HCT116 (cell line): Measurements from ENCODE around the gene PFDN5. TPM values are rescaled to one million over a fixed set of nuclear protein-coding genes. Genes with fewer than 3 reads are reported as not detected.

ENCODE experiments used
- ATAC-seq: fragments of 200-7000 bp; cut with Tn5 transposase; 2 replicates; pipeline ENCODE4 v1.9.1; 2020; ENCODE audit warnings: mild to moderate bottlenecking, moderate library complexity
- BruUV-seq: library from RNA; stranded (reverse); fragments of 400-500 nt; replicated peaks from 2 replicates; lab custom pipeline; 2021; lab: Mats Ljungman, UMichigan
- CTCF ChIA-PET: fragments of 300-600 bp; sonication (Branson Sonifier 250); formaldehyde crosslinking; loops from one replicate; lab custom pipeline; 2021; ENCODE audit warnings: antibody characterized with exemption; lab: Charles Lee
- POLR2A ChIA-PET: fragments of 300-600, 350-600 bp; sonication (Branson Sonifier 250); formaldehyde crosslinking; loops from one replicate; lab custom pipeline; 2021; ENCODE audit warnings: antibody characterized with exemption; lab: Charles Lee
- RAD21 ChIA-PET, 2 experiments: fragments of 300-600 bp; sonication (Branson Sonifier 250); formaldehyde crosslinking; loops; one replicate each; lab custom pipeline; 2023; ENCODE audit warnings: low total read pairs in 2 of 2; ENCODE audit not compliant: uncharacterized antibody in 2 of 2, unreplicated experiment in 2 of 2, low non-redundant PET in 1 of 2; lab: Charles Lee
- DNase-seq: peaks from one replicate; pipeline ENCODE4 v3.0.0-alpha.2; 2010; ENCODE audit warnings: low read depth, low spot score
- H2AFZ ChIP-seq: fragments of 200-600 bp; shearing (Covaris generic), sonication (generic); 2 replicates; pipeline ENCODE4 v1.6.1; 2017; ENCODE audit warnings: low read depth, mixed run types, mixed read lengths, antibody characterized with exemption, low read length; ENCODE audit not compliant: poor library complexity, severe bottlenecking
- H3K27ac ChIP-seq: 2 replicates; pipeline ENCODE4 v1.5.1; 2012; ENCODE audit warnings: low read depth, low read length
- H3K27me3 ChIP-seq: fragments of 200-600 bp; sonication (generic); 2 replicates; pipeline ENCODE4 v1.6.1; 2016; ENCODE audit warnings: mixed run types, low read length, mixed read lengths; ENCODE audit not compliant: insufficient read depth
- H3K36me3 ChIP-seq, 2 experiments: fragments of 200-500 bp in 1 of 2; fragments of 200-600 bp in 1 of 2; sonication (Bioruptor generic) in 1 of 2; sonication (generic) in 1 of 2; 2 replicates each; pipeline versions ENCODE4 v1.5.1 to v1.6.1; 2014 to 2016; ENCODE audit warnings: low read length in 2 of 2, inconsistent platforms in 1 of 2, mixed read lengths in 1 of 2, mixed run types in 1 of 2; ENCODE audit not compliant: insufficient read depth in 2 of 2, control insufficient read depth in 1 of 2
- H3K4me1 ChIP-seq, 2 experiments: fragments of 200-600 bp in 1 of 2; sonication (generic) in 1 of 2; 2 replicates each; pipeline versions ENCODE4 v1.5.1 to v1.6.1; 2012 to 2017; ENCODE audit warnings: low read length in 2 of 2, inconsistent platforms in 1 of 2, mild to moderate bottlenecking in 1 of 2, mixed read lengths in 1 of 2, mixed run types in 1 of 2, moderate library complexity in 1 of 2; ENCODE audit not compliant: insufficient read depth in 2 of 2, control insufficient read depth in 1 of 2
- H3K4me2 ChIP-seq: fragments of 200-600 bp; sonication (generic); 2 replicates; pipeline ENCODE4 v1.6.1; 2017; ENCODE audit warnings: mixed run types, low read length, mixed read lengths
- H3K4me3 ChIP-seq, 2 experiments: fragments of 200-600 bp in 1 of 2; sonication (generic) in 1 of 2; replicated peaks in 1 of 2; 2 replicates each; pipeline ENCODE4 v1.5.1; 2011 to 2016; ENCODE audit warnings: low read length in 2 of 2, control low read depth in 1 of 2, low read depth in 1 of 2, mild to moderate bottlenecking in 1 of 2, mixed read lengths in 1 of 2, mixed run types in 1 of 2
- H3K79me2 ChIP-seq: fragments of 200-600 bp; sonication (generic); 2 replicates; pipeline ENCODE4 v1.6.1; 2017; ENCODE audit warnings: mild to moderate bottlenecking, mixed run types, low read length, moderate library complexity, mixed read lengths; ENCODE audit not compliant: insufficient read depth
- H3K9ac ChIP-seq: fragments of 200-600 bp; sonication (generic); 2 replicates; pipeline ENCODE4 v1.6.1; 2016; ENCODE audit warnings: low read length, mixed read lengths
- H3K9me2 ChIP-seq: fragments of 200-600 bp; sonication (generic), shearing (Covaris generic); 2 replicates; pipeline ENCODE4 v1.6.1; 2017; ENCODE audit warnings: mixed run types, mild to moderate bottlenecking, moderate library complexity; ENCODE audit not compliant: insufficient read depth
- H3K9me3 ChIP-seq, 2 experiments: fragments of 200-500 bp in 1 of 2; fragments of 200-600 bp in 1 of 2; sonication (Bioruptor generic) in 1 of 2; sonication (generic) in 1 of 2; 2 replicates each; pipeline ENCODE4 v1.6.1; 2014 to 2017; ENCODE audit warnings: low read length in 2 of 2, mixed read lengths in 2 of 2, inconsistent platforms in 1 of 2, low read depth in 1 of 2, mild to moderate bottlenecking in 1 of 2, mixed run types in 1 of 2, moderate library complexity in 1 of 2; ENCODE audit not compliant: control insufficient read depth in 1 of 2, insufficient read depth in 1 of 2
- H4K20me1 ChIP-seq: fragments of 200-600 bp; sonication (generic), shearing (Covaris generic); 2 replicates; pipeline ENCODE4 v1.6.1; 2017; ENCODE audit warnings: mixed run types, mild to moderate bottlenecking, moderate library complexity; ENCODE audit not compliant: insufficient read depth
- CBX3 ChIP-seq: IDR thresholded peaks from 2 replicates; pipeline ENCODE4 v1.6.1; 2012; ENCODE audit warnings: low read depth
- CTCF ChIP-seq, 3 experiments: fragments of 200-600 bp in 1 of 3; sonication (generic) in 1 of 3; IDR thresholded peaks in 2 of 3; conservative IDR thresholded peaks in 1 of 3; 2 replicates each; pipeline ENCODE4 v1.5.1; 2012 to 2017; ENCODE audit warnings: low read depth in 2 of 3, low read length in 2 of 3, antibody characterized with exemption in 1 of 3, borderline replicate concordance in 1 of 3, control low read depth in 1 of 3, mild to moderate bottlenecking in 1 of 3, mixed read lengths in 1 of 3, mixed run types in 1 of 3, moderate library complexity in 1 of 3; ENCODE audit not compliant: insufficient read depth in 1 of 3
- EGR1 ChIP-seq: IDR thresholded peaks from 2 replicates; pipeline ENCODE4 v1.6.1; 2012; ENCODE audit warnings: low read depth
- EZH2phosphoT487 ChIP-seq: fragments of 200-600 bp; IDR thresholded peaks from 2 replicates; pipeline ENCODE4 v1.6.1; 2018; ENCODE audit warnings: antibody characterized with exemption, borderline replicate concordance
- FOSL1 ChIP-seq: IDR thresholded peaks from 2 replicates; pipeline ENCODE4 v1.6.1; 2012; ENCODE audit warnings: low read depth
- JUND ChIP-seq: IDR thresholded peaks from 2 replicates; pipeline ENCODE4 v1.6.1; 2012
- POLR2A ChIP-seq: IDR thresholded peaks from 2 replicates; pipeline ENCODE4 v1.7.0; 2011; ENCODE audit warnings: borderline replicate concordance; ENCODE audit not compliant: insufficient read depth, insufficient read length; ENCODE audit errors: extremely low read depth
- REST ChIP-seq: IDR thresholded peaks from 2 replicates; pipeline ENCODE4 v1.6.1; 2012; ENCODE audit warnings: low read depth
- YY1 ChIP-seq: IDR thresholded peaks from 2 replicates; pipeline ENCODE4 v1.6.1; 2011; ENCODE audit warnings: low read length, low read depth, moderate library complexity, mild to moderate bottlenecking; ENCODE audit not compliant: insufficient replicate concordance; ENCODE audit errors: extremely low read depth
- ZBTB33 ChIP-seq: IDR thresholded peaks from 2 replicates; pipeline ENCODE4 v1.6.1; 2011; ENCODE audit warnings: mild to moderate bottlenecking, low read length, moderate library complexity; ENCODE audit not compliant: insufficient replicate concordance; ENCODE audit errors: extremely low read depth
- ZNF274 ChIP-seq: fragments of 200-500 bp; sonication (Bioruptor generic); IDR thresholded peaks from 2 replicates; pipeline ENCODE4 v1.6.1; 2014; ENCODE audit warnings: mild to moderate bottlenecking, low read depth, low read length, inconsistent platforms
- intact Hi-C: fragments of 100-400 bp; cut with micrococcal nuclease; formaldehyde crosslinking; loops from 2 replicates; pipeline ENCODE4 v1.10.0; 2022
- total RNA-seq: library from RNA; stranded (reverse); gene quantifications from one replicate; pipeline ENCODE4 v1.2.1, GENCODE V29; 2021; ENCODE audit not compliant: unreplicated experiment

Gene PFDN5
- total RNA-seq, 1 experiment from 2014 or later: 318 TPM

- Histone ChIP-seq H3K9me2 (no peaks in the 10 kb centered on the region), H3K4me1 (peaks cover 9 to 10% of the 10 kb centered on the region in 2 experiments; a peak in 3 of 4 replicates), H3K79me2 (no peaks in the 10 kb centered on the region), H3K4me3 (no peak overlapping the region), H4K20me1 (no peaks in the 10 kb centered on the region), H3K36me3 (no peaks in the 10 kb centered on the region), H3K4me2 (no peak overlapping the region), H3K9me3 (no peaks in the 10 kb centered on the region), H3K27me3 (no peaks in the 10 kb centered on the region), H3K27ac (no peak overlapping the region), H2AFZ (no peak overlapping the region), H3K9ac (no peak overlapping the region)
- no peak for TF ChIP-seq CBX3
- TF ChIP-seq ZBTB33: no peak
- TF ChIP-seq EGR1: no peak
- no peak for TF ChIP-seq POLR2A
- intact Hi-C loops: no loop called here
- DNase-seq (no peak), ATAC-seq (no peak)
- POLR2A ChIA-PET: no interaction called here
- no TSS peak for BruUV-seq
- RAD21 ChIA-PET: no interaction called here
- CTCF ChIA-PET: interaction anchor here (0.8 kb wide), 1 partner anchor 12 kb away, joined by 3 read pairs; no protein-coding TSS in a partner anchor
Observed at GRCh38 chr12:53340398-53340797, 45.1 kb downstream of the PFDN5 start.

- no peaks in the 10 kb centered on the region for H3K27me3 ChIP-seq
- DNase-seq (no peak), ATAC-seq (no peak)
- POLR2A ChIA-PET: no interaction called here
- H3K4me1 ChIP-seq: peaks cover 11 to 16% of the 10 kb centered on the region in 2 experiments; a peak in 3 of 4 replicates
- RAD21 ChIA-PET: no interaction called here
- no peaks in the 10 kb centered on the region for H3K9me3 ChIP-seq
- H3K9me2 ChIP-seq: no peaks in the 10 kb centered on the region
- TF ChIP-seq CTCF (IDR thresholded peaks at IDR 0.05 in 2 of 3, conservative IDR thresholded peaks at IDR 0.05 in 1 of 3; ENCODE audit: borderline replicate concordance in 1 of 3, insufficient read depth in 1 of 3, low read depth in 2 of 3, low read length in 2 of 3) (no peak), EZH2phosphoT487 (no peak), REST (no peak), ZNF274 (no peak), FOSL1 (no peak), YY1 (no peak), JUND (no peak)
- no peak overlapping the region for H3K27ac ChIP-seq
- H3K4me3 ChIP-seq: no peak overlapping the region
- no peaks in the 10 kb centered on the region for H3K36me3 ChIP-seq
- H2AFZ ChIP-seq: no peak overlapping the region
- H4K20me1 ChIP-seq: no peaks in the 10 kb centered on the region
- CTCF ChIA-PET: interaction anchor here (2.5 kb wide), 1 partner anchor 10 kb away, joined by 14 read pairs; no protein-coding TSS in a partner anchor
- H3K4me2 ChIP-seq: no peak overlapping the region
- intact Hi-C loops: no loop called here
- H3K79me2 ChIP-seq: no peaks in the 10 kb centered on the region
- no peak overlapping the region for H3K9ac ChIP-seq
- BruUV-seq: no TSS peak
Observed at GRCh38 chr12:53343449-53343848, 48.1 kb downstream of the PFDN5 start.
